Adrenal gland (tissue), 5 donors: ENCODE results near the gene COMT.

Experiments used
- CTCF ChIP-seq, 6 experiments: fragments of 450-650 bp in 4 of 6; fragments of 200-600 bp in 2 of 6; sonication (generic) in 1 of 6; IDR thresholded peaks; 1 replicate in 5 of 6; 2 replicates in 1 of 6; pipeline versions ENCODE4 v1.5.1 to v1.8.0; 2016 to 2021; ENCODE audit warnings: antibody characterized with exemption in 6 of 6, mild to moderate bottlenecking in 2 of 6, moderate library complexity in 1 of 6
- POLR2A ChIP-seq, 2 donors: fragments of 450-650 bp; IDR thresholded peaks; one replicate each; pipeline ENCODE4 v1.6.1; 2017; ENCODE audit warnings: antibody characterized with exemption in 2 of 2, mild to moderate bottlenecking in 2 of 2, moderate library complexity in 1 of 2
- donor health status: DM: no; HTN: no; CAD: no.

- no peak for TF ChIP-seq POLR2A (IDR thresholded peaks at IDR 0.05)
- TF ChIP-seq CTCF (IDR thresholded peaks at IDR 0.05) = no peak
Measured at GRCh38 chr22:19905347-19906276, 36.0 kb upstream of the COMT start.
